Stomach (tissue), 4 donors: ENCODE measurements around the gene MST1R.

Source experiments
- CTCF ChIP-seq, 7 experiments: fragments of 450-650 bp in 4 of 7; fragments of 200-600 bp in 3 of 7; sonication (generic) in 3 of 7; IDR thresholded peaks; one replicate each; pipeline ENCODE4 v1.5.1; 2016 to 2019; ENCODE audit warnings: antibody characterized with exemption in 7 of 7, control low read depth in 2 of 7, mild to moderate bottlenecking in 1 of 7
- EP300 ChIP-seq: sonication (generic); formaldehyde crosslinking; IDR thresholded peaks from one replicate; pipeline ENCODE4 v1.6.1; 2017; ENCODE audit warnings: antibody characterized with exemption

- TF ChIP-seq CTCF (IDR thresholded peaks at IDR 0.05), result no peak
- TF ChIP-seq EP300, result no peak
Measured at GRCh38 chr3:49911611-49912010, 7.9 kb upstream of the MST1R start.
